Measurements from ENCODE around the gene EXOC1.

DNA sequence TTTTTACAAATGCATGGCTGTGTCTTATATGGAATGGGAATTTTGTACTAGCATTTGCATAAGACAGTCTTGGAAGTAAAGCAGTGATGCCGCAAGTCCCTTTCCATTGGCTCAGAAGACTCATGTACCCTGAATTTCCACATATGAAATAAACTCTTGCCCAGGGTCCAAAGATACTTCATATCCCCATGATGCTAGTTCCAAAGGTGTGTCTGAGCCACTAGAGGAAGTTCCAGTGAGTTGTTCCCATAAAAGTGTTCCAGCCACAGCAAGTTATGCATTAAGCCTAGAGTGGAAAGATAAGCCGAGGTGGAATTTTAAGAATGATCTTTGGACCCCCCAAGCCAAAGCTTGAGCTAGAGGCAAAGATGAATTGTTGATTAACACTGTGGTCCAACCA is 86.0 kb downstream of the EXOC1 start:
- TF ChIP-seq ZNF331 (CRISPR knock-in tag; IDR thresholded peaks at IDR 0.05; ENCODE audit: low read depth): no peak
- TF ChIP-seq EZH2 (IDR thresholded peaks at IDR 0.05; ENCODE audit: low read depth, unreplicated experiment): no peak
- no peak for TF ChIP-seq CTCF (conservative IDR thresholded peaks at IDR 0.05; ENCODE audit: low read depth in 2 of 2)
